ENCODE results near the gene FBXL14.

The FBXL14 gene, protein sequence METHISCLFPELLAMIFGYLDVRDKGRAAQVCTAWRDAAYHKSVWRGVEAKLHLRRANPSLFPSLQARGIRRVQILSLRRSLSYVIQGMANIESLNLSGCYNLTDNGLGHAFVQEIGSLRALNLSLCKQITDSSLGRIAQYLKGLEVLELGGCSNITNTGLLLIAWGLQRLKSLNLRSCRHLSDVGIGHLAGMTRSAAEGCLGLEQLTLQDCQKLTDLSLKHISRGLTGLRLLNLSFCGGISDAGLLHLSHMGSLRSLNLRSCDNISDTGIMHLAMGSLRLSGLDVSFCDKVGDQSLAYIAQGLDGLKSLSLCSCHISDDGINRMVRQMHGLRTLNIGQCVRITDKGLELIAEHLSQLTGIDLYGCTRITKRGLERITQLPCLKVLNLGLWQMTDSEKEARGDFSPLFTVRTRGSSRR

DNA sequence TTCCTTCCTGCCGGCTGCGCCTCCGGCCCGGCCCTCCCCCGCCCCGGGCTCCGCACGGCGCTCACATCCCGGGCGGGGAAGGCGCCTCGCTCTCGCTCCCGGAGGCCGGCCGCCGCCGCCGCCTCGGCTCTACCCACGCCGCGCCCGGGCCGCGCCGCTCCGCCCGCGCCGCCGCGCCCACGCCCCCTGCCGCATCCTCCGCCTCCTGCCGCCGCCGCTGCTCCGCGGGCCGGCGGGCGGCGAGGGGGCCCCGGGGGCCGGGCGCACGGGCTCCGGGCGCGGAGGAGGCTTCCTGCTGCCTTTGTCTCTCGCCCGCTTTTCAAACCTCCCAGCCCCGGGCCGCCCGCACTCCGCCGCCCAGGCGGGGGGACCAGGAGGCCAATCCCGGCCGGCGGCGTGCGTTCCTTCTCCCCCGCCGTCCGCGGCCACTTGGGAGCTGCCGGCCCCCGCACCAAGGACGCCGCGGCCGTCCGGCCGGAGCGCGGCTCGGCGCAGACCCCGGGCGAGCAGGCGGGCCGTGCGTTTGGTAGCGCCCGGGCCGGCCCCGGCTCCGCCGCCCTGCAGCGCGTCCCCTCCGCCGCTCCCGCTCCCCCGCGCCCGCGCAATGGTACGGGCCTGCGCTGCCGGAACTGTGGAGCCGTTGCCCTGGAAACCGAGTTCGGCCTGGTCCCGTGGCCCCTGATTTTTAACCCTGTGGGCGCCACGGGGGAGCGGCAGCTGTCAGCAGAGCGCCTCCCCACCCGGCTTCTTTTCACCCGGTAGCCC, at the start of gene FBXL14:
FBXL14 (minus strand) TSS at position 321 of the 765 bp plus-strand sequence. CDS start 515 bp downstream, outside the sequence.
- DNase-seq = peak; percentile 77

- no peak for DNase-seq
These were observed 49.6 kb upstream of the FBXL14 start for GRCh38 chr12:1643905-1644533.

- no peak for DNase-seq
These were observed 48.7 kb upstream of the FBXL14 start for GRCh38 chr12:1643043-1643442.

DNA sequence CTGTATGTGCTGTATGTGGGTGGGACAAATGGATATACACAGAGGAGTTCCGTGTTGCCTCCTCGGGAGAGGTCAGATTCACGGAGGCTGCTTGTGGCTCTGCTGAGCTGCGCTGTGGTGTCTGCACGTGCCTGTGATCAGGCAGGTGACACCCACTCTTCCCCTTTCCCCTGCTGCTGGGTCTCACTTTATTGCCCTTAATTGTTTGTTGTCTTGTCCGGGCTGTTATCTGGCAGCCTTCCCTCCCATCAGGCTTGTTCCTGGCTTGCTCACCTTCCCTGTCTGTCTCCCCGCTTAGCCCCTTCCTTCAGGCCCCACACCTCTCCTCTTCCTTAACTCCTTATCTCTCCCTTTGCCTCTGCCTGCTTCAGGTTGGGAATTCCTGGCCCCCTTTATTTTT, 48.1 kb upstream of the FBXL14 start:
- no peak for DNase-seq

DNA sequence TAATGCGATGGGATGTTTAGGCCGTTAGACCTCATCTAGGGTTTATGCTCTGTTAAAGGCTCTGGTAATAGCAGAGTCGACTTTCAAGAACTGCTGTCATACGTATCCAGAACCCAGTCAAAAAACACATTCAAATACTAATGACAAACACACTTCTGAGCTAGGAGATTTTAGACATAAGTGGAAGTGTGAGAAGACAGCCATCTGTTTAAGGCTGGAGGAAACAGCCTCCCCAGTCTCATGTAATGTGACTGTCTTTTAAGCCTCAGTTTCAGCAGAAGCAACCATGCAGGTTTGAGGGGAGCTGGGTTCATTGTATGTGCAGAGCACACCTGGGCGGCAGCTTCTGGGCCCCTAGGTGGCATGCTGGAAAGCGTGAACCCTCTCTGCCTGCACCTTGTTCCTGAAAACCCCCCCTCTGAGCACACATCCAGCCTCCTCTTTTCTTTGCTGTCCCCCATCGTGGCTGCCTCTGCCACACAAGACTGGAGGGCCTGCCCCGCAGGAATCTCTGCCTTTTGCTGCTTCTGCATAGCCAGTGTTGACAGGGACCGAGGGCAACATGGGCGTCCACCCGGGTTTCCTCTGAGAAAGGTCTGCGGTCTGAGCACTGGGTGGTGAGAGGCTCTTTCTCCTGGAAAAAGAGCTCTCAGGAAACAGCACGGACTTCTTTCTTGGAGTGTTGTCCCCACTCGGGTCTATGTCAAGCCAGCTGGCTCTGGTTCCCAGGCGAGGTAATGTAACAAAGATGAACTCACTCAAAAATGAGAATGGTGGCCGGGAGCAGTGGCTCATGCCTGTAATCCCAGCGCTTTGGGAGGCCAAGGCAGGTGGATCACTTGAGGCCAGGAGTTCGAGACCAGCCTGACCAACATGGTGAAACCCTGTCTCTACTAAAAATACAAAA, 46.2 kb upstream of the FBXL14 start:
- DNase-seq = no peak

GRCh38 chr12:1639538-1639937, 45.2 kb upstream of the FBXL14 start:
- no peak for DNase-seq

- no peak for DNase-seq
These were observed 43.8 kb upstream of the FBXL14 start for GRCh38 chr12:1638203-1638602.

GRCh38 chr12:1635301-1636095, 41.1 kb upstream of the FBXL14 start:
- DNase-seq = no peak

DNA sequence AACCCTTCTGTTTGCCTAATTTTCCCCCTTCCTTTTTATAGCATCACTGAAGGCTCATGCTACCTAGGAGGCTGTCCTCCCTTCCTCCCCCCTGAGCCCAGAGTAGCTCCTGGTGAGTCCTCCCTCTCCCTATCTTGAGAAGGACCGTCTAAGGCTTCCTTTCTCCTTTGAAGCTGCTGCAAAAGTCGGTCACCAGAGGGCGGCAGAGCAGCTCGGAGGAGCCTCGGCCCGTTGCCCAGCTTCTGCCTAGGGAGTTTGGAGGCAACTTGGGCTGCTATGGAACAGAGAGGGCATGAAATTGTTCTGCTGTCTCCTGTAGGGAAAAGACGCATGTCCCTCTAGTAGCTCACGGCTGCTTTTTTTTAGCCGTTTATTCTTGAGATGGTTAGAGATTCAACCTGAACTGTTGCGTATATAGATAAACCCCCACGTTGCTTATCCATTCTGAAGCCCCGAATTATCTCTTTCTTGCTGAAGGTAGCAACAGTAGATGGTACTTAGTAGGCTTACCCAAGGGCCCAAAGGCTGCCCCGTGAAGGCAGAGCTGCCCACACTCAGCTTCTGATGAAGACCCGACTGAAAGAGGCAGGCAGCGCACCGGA, 40.3 kb upstream of the FBXL14 start:
- DNase-seq = peak; percentile 53

- DNase-seq = no peak
These were observed 39.8 kb upstream of the FBXL14 start for GRCh38 chr12:1634149-1634548.

DNA sequence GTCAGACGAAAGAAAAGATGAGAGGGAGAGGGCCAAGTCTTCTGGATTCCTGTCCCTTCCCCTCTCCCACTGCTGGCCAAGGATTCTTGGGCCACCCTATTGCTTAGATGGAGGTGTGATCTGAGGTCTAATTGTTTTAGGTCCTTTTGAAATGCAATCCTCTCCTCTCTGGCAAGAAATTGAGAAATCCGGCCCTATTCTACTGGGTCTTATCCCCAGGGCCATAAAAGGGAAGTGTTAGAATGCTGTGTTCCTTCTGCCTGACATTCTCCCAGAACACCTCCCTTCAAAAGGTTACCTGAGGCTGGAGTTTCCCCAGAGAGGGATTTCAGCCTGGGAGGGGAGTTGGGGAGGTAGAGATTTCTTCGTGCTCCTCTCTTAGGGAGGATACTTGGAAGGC, 39.1 kb upstream of the FBXL14 start:
- DNase-seq = no peak

- DNase-seq = no peak
These were observed 38.3 kb upstream of the FBXL14 start for GRCh38 chr12:1632702-1633101.

- DNase-seq = no peak
These were observed 36.6 kb upstream of the FBXL14 start for GRCh38 chr12:1630827-1631591.

GRCh38 chr12:1630133-1630826, 35.9 kb upstream of the FBXL14 start:
- no peak for DNase-seq

- no peak for DNase-seq
These were observed 35.2 kb upstream of the FBXL14 start for GRCh38 chr12:1629338-1630132.

DNA sequence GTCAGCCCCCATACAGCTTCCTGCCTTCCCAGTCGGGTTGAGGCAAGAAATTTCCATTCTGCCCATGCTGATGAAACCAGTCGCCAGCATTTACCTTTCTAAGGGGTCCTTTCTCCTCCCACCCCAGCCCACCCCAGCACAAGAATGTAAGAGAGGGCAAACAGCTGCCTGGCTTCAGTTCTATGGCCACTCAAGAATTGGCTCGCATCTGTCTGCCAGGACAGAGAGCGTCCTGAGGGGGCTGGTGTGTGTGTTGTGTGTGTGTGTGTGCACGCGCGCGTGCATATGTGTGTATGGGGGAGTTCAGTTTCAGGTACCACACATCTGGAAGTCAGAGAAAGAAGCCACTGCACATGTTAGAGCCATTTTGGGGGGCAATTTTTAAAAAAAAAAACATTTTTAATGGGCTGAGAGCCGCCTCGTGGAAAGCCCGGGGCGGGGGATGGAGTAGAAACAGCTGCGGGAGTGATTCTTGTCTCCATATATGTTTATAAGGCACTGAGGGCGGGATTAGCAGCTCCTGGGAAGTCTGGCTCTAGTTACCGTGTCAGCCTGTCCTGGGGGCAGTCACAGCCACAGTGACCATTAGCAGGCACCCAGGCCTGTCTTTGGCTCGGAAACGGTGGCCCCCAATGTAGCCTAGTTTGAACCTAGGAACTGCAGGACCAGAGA, 34.4 kb upstream of the FBXL14 start, which contains the start of gene WNT5B:
WNT5B (plus strand) TSS at position 566 of the 672 bp plus-strand sequence. CDS start 2,124 bp downstream, outside the sequence.
- no peak for DNase-seq

GRCh38 chr12:1622406-1622805, 28.0 kb upstream of the FBXL14 start:
- no peak for DNase-seq

DNA sequence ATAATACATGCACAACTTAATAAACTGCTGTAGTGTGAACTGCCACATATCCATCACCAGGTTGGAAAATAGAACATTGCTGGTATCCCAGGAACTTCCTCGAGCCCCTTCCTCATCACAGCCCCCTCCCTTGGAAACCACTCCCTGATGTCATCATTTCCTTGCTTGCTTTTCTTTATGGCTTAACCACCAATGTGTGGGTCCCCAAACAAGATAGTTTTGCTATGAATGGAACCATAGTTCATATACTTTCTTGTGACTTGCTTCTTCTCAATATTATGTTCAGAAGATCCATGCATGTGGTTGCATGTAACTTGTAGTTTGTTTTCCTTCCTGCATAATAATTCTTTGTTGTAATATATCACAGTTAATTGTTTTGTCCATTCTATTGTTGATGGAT, 25.7 kb upstream of the FBXL14 start:
- DNase-seq = no peak

All from activated T-cell treated with anti-CD3 and anti-CD28 coated beads for 4 hours (primary cell).